PFSK-1 (cell line): ENCODE measurements around the gene SKIL.

Experiments used
- POLR2AphosphoS5 ChIP-seq: IDR thresholded peaks from 2 replicates; pipeline ENCODE4 v1.6.1; 2012; ENCODE audit warnings: low read depth, mild to moderate bottlenecking, control low read depth, low read length, moderate library complexity
- TAF1 ChIP-seq: IDR thresholded peaks from 2 replicates; pipeline ENCODE4 v1.6.1; 2012; ENCODE audit warnings: low read length, control low read depth, borderline replicate concordance; ENCODE audit not compliant: insufficient read depth
- TF ChIP-seq, protein P1 (sequence below), 2 experiments: IDR thresholded peaks; 2 replicates each; pipeline versions ENCODE4 v1.6.1 to v1.8.0; 2011 to 2012; ENCODE audit warnings: low read depth in 2 of 2, low read length in 2 of 2, control low read depth in 1 of 2, inconsistent platforms in 1 of 2, mild to moderate bottlenecking in 1 of 2, moderate library complexity in 1 of 2; ENCODE audit not compliant: insufficient read depth in 1 of 2

DNA sequence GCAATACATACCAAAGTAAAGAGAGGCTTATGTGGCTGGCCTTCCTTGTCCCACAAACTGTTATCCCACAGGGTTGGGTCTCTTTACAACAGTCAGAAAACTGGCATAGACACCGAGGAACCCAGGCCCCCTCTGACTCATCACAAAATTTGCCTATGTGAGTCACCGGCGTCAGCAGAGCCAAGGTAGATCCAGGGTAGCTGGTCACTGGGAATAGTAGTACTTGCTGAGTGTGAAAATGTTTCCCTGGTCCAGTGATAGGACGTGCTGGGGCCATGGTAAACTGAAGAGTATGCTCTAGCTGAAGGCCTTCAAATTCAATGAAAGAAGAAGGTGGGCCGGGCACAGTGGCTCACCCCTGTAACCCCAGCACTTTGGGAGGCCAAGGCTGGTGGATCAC lies 27.1 kb upstream of the SKIL start:
- TF ChIP-seq TAF1 (no peak), POLR2AphosphoS5 (no peak)
- TF ChIP-seq, protein P1, sequence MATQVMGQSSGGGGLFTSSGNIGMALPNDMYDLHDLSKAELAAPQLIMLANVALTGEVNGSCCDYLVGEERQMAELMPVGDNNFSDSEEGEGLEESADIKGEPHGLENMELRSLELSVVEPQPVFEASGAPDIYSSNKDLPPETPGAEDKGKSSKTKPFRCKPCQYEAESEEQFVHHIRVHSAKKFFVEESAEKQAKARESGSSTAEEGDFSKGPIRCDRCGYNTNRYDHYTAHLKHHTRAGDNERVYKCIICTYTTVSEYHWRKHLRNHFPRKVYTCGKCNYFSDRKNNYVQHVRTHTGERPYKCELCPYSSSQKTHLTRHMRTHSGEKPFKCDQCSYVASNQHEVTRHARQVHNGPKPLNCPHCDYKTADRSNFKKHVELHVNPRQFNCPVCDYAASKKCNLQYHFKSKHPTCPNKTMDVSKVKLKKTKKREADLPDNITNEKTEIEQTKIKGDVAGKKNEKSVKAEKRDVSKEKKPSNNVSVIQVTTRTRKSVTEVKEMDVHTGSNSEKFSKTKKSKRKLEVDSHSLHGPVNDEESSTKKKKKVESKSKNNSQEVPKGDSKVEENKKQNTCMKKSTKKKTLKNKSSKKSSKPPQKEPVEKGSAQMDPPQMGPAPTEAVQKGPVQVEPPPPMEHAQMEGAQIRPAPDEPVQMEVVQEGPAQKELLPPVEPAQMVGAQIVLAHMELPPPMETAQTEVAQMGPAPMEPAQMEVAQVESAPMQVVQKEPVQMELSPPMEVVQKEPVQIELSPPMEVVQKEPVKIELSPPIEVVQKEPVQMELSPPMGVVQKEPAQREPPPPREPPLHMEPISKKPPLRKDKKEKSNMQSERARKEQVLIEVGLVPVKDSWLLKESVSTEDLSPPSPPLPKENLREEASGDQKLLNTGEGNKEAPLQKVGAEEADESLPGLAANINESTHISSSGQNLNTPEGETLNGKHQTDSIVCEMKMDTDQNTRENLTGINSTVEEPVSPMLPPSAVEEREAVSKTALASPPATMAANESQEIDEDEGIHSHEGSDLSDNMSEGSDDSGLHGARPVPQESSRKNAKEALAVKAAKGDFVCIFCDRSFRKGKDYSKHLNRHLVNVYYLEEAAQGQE (IDR thresholded peaks at IDR 0.05; ENCODE audit: insufficient read depth in 1 of 2, low read depth in 2 of 2, low read length in 2 of 2), result no peak
